ENCODE measurements around the gene SIRPA. TPM values are rescaled to one million over a fixed set of nuclear protein-coding genes. Genes with fewer than 3 reads are reported as not detected.
A peak's percentile ranks its signal among the peaks of the same experiment; 100 is the strongest.
"Not testable (repeated sequence)": the region's sequence is repeated elsewhere in the genome, so short reads cannot be mapped to it uniquely, and the experiment has no call there.

The SIRPA gene
- total RNA-seq, 1 donor from 2014 or later = 25.5 TPM

GRCh38 chr20:1912053-1912452 lies 16.8 kb downstream of the SIRPA start:
- Histone ChIP-seq H3K27me3 (ENCODE audit: low read depth) (no peaks in the 10 kb centered on the region), H3K4me3 (no peak overlapping the region), H3K4me1 (peaks cover 37% of the 10 kb centered on the region), H3K27ac (replicated peaks) (peak overlapping the region; percentile 65), H3K9me3 (replicated peaks) (no peaks in the 10 kb centered on the region), H3K36me3 (peaks cover 14% of the 10 kb centered on the region)
- TF ChIP-seq CTCF (IDR thresholded peaks at IDR 0.05; ENCODE audit: borderline replicate concordance) = no peak
- DNase-seq = peak; percentile 56
- intact Hi-C loops (cut with micrococcal nuclease) = loop anchor here (10.0 kb wide), 1 partner anchor 107 kb away; no protein-coding TSS in a partner anchor

GRCh38 chr20:1912646-1913045 lies 17.4 kb downstream of the SIRPA start:
- no peak for DNase-seq
- H3K4me3 ChIP-seq = no peak overlapping the region
- H3K27ac ChIP-seq (replicated peaks) = peak overlapping the region; percentile 65
- peaks cover 31% of the 10 kb centered on the region for H3K4me1 ChIP-seq
- no peak for TF ChIP-seq CTCF (IDR thresholded peaks at IDR 0.05; ENCODE audit: borderline replicate concordance)
- intact Hi-C loops (cut with micrococcal nuclease) = loop anchor here (10.0 kb wide), 1 partner anchor 108 kb away; no protein-coding TSS in a partner anchor
- no peaks in the 10 kb centered on the region for H3K9me3 ChIP-seq (replicated peaks)
- no peaks in the 10 kb centered on the region for H3K27me3 ChIP-seq (ENCODE audit: low read depth)
- H3K36me3 ChIP-seq = peaks cover 17% of the 10 kb centered on the region

- H3K4me1 ChIP-seq = peaks cover 34% of the 10 kb centered on the region
- DNase-seq; H3K27ac ChIP-seq (replicated peaks); H3K4me3 ChIP-seq; H3K9me3 ChIP-seq (replicated peaks); H3K27me3 ChIP-seq (ENCODE audit: low read depth): not testable (repeated sequence)
- intact Hi-C loops (cut with micrococcal nuclease) = loop anchor here (10.0 kb wide), 1 partner anchor 110 kb away; no protein-coding TSS in a partner anchor
- peaks cover 17% of the 10 kb centered on the region for H3K36me3 ChIP-seq
Measured at GRCh38 chr20:1915233-1915632, 20.0 kb downstream of the SIRPA start.

GRCh38 chr20:1915725-1916124 lies 20.5 kb downstream of the SIRPA start:
- DNase-seq = no peak
- intact Hi-C loops (cut with micrococcal nuclease) = loop anchor here (10.0 kb wide), 1 partner anchor 111 kb away; no protein-coding TSS in a partner anchor

GRCh38 chr20:1917786-1918185 lies 22.6 kb downstream of the SIRPA start:
- Histone ChIP-seq H3K9me3 (replicated peaks) (no peaks in the 10 kb centered on the region), H3K27ac (replicated peaks) (no peak overlapping the region), H3K36me3 (peaks cover 22% of the 10 kb centered on the region), H3K4me1 (peaks cover 18% of the 10 kb centered on the region), H3K27me3 (ENCODE audit: low read depth) (no peaks in the 10 kb centered on the region), H3K4me3 (no peak overlapping the region)
- DNase-seq = no peak
- intact Hi-C loops (cut with micrococcal nuclease) = loop anchor here (10.0 kb wide), 1 partner anchor 113 kb away; no protein-coding TSS in a partner anchor
- TF ChIP-seq CTCF (IDR thresholded peaks at IDR 0.05; ENCODE audit: borderline replicate concordance) = no peak

More at GRCh38 chr20:1915725-1916124, 20.5 kb downstream of the SIRPA start:
- Histone ChIP-seq H3K27ac (replicated peaks) (no peak overlapping the region), H3K4me1 (peaks cover 34% of the 10 kb centered on the region), H3K4me3 (no peak overlapping the region), H3K27me3 (ENCODE audit: low read depth) (no peaks in the 10 kb centered on the region), H3K36me3 (peaks cover 17% of the 10 kb centered on the region), H3K9me3 (replicated peaks) (no peaks in the 10 kb centered on the region)
- no peak for TF ChIP-seq CTCF (IDR thresholded peaks at IDR 0.05; ENCODE audit: borderline replicate concordance)

- Histone ChIP-seq H3K36me3 (peaks cover 27% of the 10 kb centered on the region), H3K9me3 (replicated peaks) (no peaks in the 10 kb centered on the region), H3K27me3 (ENCODE audit: low read depth) (no peaks in the 10 kb centered on the region), H3K27ac (replicated peaks) (no peak overlapping the region), H3K4me1 (peaks cover 12% of the 10 kb centered on the region), H3K4me3 (no peak overlapping the region)
- intact Hi-C loops (cut with micrococcal nuclease) = loop anchor here (10.0 kb wide), 1 partner anchor 114 kb away; no protein-coding TSS in a partner anchor
- DNase-seq = peak; percentile 45
- TF ChIP-seq CTCF (IDR thresholded peaks at IDR 0.05; ENCODE audit: borderline replicate concordance) = peak; percentile 24
Measured at GRCh38 chr20:1918491-1919165, 23.4 kb downstream of the SIRPA start.

All from left ventricle myocardium inferior (tissue), 1 donor.